Uterus (tissue), 2 donors: ENCODE results near the gene TAOK3.

Experiments
- POLR2A ChIP-seq, 2 donors: fragments of 450-650 bp; IDR thresholded peaks; one replicate each; pipeline ENCODE4 v1.6.1; 2016; ENCODE audit warnings: antibody characterized with exemption in 2 of 2, mild to moderate bottlenecking in 1 of 2, moderate library complexity in 1 of 2
- TF ChIP-seq, protein P1 (sequence below), 4 experiments: fragments of 200-600 bp in 2 of 4; fragments of 450-650 bp in 2 of 4; sonication (generic) in 2 of 4; IDR thresholded peaks; one replicate each; pipeline ENCODE4 v1.5.1; 2016 to 2019; ENCODE audit warnings: antibody characterized with exemption in 4 of 4, mild to moderate bottlenecking in 2 of 4, moderate library complexity in 1 of 4

DNA sequence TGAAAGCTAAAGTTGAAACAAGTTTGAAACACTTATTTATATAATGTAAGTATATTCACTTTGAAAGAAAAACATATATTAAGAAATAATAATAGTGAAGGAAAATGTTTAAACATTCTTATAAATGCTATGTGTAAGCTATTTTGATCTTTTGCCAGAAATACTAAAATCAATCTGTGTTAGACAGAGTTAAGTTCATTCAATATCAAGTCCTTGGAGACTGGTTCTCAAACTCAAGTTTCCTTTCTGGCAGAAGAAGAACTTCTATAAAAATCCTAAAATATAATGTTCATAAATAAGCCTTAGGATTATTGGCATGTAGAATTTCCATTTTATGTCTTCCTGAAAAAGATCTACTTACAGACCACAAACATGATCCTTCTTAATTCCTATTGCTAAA is 45.3 kb downstream of the TAOK3 start:
- TF ChIP-seq, protein P1, sequence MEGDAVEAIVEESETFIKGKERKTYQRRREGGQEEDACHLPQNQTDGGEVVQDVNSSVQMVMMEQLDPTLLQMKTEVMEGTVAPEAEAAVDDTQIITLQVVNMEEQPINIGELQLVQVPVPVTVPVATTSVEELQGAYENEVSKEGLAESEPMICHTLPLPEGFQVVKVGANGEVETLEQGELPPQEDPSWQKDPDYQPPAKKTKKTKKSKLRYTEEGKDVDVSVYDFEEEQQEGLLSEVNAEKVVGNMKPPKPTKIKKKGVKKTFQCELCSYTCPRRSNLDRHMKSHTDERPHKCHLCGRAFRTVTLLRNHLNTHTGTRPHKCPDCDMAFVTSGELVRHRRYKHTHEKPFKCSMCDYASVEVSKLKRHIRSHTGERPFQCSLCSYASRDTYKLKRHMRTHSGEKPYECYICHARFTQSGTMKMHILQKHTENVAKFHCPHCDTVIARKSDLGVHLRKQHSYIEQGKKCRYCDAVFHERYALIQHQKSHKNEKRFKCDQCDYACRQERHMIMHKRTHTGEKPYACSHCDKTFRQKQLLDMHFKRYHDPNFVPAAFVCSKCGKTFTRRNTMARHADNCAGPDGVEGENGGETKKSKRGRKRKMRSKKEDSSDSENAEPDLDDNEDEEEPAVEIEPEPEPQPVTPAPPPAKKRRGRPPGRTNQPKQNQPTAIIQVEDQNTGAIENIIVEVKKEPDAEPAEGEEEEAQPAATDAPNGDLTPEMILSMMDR (IDR thresholded peaks at IDR 0.05): no peak
- TF ChIP-seq POLR2A (IDR thresholded peaks at IDR 0.05): no peak
